Calu3 (cell line): Measurements from ENCODE around the gene SHOC1. TPM values are rescaled to one million over a fixed set of nuclear protein-coding genes. Genes with fewer than 3 reads are reported as not detected.
"Not testable (repeated sequence)": the region's sequence is repeated elsewhere in the genome, so short reads cannot be mapped to it uniquely, and the experiment has no call there.

Experiments used
- BruUV-seq: library from RNA; stranded (reverse); fragments of 400-500 nt; replicated peaks from 2 replicates; lab custom pipeline; 2021; lab: Mats Ljungman, UMichigan
- CTCF ChIA-PET: fragments of 300-600 bp; sonication (Branson Sonifier 250); formaldehyde crosslinking; loops from one replicate; lab custom pipeline; 2022; ENCODE audit warnings: antibody characterized with exemption; lab: Charles Lee
- DNase-seq: peaks from one replicate; pipeline ENCODE4 v3.0.0; 2022
- H3K27ac Mint-ChIP-seq: one replicate; pipeline ENCODE4 v1.8.0; 2022; ENCODE audit warnings: mixed read lengths; ENCODE audit not compliant: unreplicated experiment
- H3K27me3 Mint-ChIP-seq: one replicate; pipeline ENCODE4 v1.8.0; 2022; ENCODE audit warnings: mixed read lengths; ENCODE audit not compliant: unreplicated experiment
- H3K36me3 Mint-ChIP-seq: one replicate; pipeline ENCODE4 v1.8.0; 2022; ENCODE audit warnings: mild to moderate bottlenecking, moderate library complexity, mixed read lengths; ENCODE audit not compliant: insufficient read depth, unreplicated experiment
- H3K4me1 Mint-ChIP-seq: one replicate; pipeline ENCODE4 v1.8.0; 2022; ENCODE audit warnings: mild to moderate bottlenecking, low read depth, mixed read lengths; ENCODE audit not compliant: unreplicated experiment
- H3K4me3 Mint-ChIP-seq: one replicate; pipeline ENCODE4 v1.8.0; 2022; ENCODE audit warnings: mild to moderate bottlenecking, low read depth, moderate library complexity, mixed read lengths; ENCODE audit not compliant: unreplicated experiment
- H3K9me3 Mint-ChIP-seq: one replicate; pipeline ENCODE4 v1.8.0; 2022; ENCODE audit warnings: low read depth, mixed read lengths; ENCODE audit not compliant: unreplicated experiment
- intact Hi-C: fragments of 100-400 bp; cut with micrococcal nuclease; formaldehyde crosslinking; loops from one replicate; pipeline ENCODE4 v1.10.0; 2022; ENCODE audit not compliant: unreplicated experiment
- total RNA-seq: library from RNA; stranded (reverse); gene quantifications from 2 replicates; pipeline ENCODE4 v1.2.3, GENCODE V29; 2022
- TF ChIP-seq, protein P1 (sequence below): fragments of 200-600 bp; IDR thresholded peaks from one replicate; pipeline ENCODE4 v1.8.0; 2022; ENCODE audit warnings: antibody characterized with exemption; ENCODE audit not compliant: unreplicated experiment

The SHOC1 gene
- total RNA-seq, 1 experiment from 2014 or later, result not detected

- TF ChIP-seq, protein P1, sequence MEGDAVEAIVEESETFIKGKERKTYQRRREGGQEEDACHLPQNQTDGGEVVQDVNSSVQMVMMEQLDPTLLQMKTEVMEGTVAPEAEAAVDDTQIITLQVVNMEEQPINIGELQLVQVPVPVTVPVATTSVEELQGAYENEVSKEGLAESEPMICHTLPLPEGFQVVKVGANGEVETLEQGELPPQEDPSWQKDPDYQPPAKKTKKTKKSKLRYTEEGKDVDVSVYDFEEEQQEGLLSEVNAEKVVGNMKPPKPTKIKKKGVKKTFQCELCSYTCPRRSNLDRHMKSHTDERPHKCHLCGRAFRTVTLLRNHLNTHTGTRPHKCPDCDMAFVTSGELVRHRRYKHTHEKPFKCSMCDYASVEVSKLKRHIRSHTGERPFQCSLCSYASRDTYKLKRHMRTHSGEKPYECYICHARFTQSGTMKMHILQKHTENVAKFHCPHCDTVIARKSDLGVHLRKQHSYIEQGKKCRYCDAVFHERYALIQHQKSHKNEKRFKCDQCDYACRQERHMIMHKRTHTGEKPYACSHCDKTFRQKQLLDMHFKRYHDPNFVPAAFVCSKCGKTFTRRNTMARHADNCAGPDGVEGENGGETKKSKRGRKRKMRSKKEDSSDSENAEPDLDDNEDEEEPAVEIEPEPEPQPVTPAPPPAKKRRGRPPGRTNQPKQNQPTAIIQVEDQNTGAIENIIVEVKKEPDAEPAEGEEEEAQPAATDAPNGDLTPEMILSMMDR, result no peak
- Mint-ChIP-seq H3K27ac (no peak overlapping the region), H3K9me3 (peaks cover 3% of the 10 kb centered on the region), H3K4me3 (no peak overlapping the region), H3K4me1 (peaks cover 11% of the 10 kb centered on the region), H3K27me3 (no peaks in the 10 kb centered on the region), H3K36me3 (no peaks in the 10 kb centered on the region)
- BruUV-seq, result no TSS peak
- no peak for DNase-seq
- intact Hi-C loops, result no loop called here
- CTCF ChIA-PET, result interaction anchor here (0.6 kb wide), 1 partner anchor 35 kb away, joined by 4 read pairs; no protein-coding TSS in a partner anchor
Observed at GRCh38 chr9:111799915-111800526, 5.3 kb upstream of the SHOC1 start.

DNA sequence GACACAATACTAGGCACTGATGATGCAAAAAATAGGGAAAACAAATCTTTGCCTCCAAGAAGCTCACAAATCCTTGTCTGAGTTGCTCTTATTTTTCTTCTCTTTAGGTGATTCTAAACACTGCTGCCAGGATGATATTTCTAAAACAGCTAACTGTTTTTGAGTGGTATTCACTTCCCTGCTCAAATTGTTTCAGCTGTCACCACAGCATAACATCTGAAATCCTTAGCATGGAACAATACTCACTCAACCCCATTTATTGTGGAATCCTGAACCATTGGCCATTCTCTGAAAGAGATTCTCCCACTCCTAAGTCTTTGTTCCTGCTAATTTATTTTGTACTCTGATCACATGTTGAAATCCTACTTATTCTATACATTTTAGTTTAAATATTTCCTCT, 4.8 kb upstream of the SHOC1 start:
- H3K4me1 Mint-ChIP-seq, result peaks cover 6% of the 10 kb centered on the region

GRCh38 chr9:111798786-111799185, 4.0 kb upstream of the SHOC1 start:
- Mint-ChIP-seq H3K27me3 (no peaks in the 10 kb centered on the region), H3K4me1 (no peaks in the 10 kb centered on the region), H3K9me3 (no peaks in the 10 kb centered on the region), H3K36me3 (no peaks in the 10 kb centered on the region), H3K27ac (no peak overlapping the region), H3K4me3 (no peak overlapping the region)
- intact Hi-C loops, result no loop called here
- BruUV-seq, result no TSS peak
- CTCF ChIA-PET, result interaction anchor here (0.5 to 0.6 kb wide), 2 partner anchors 17 to 176 kb away, joined by 3 to 7 read pairs; no protein-coding TSS in a partner anchor
- no peak for DNase-seq
- TF ChIP-seq, protein P1, result no peak

More for the DNA sequence above, 4.8 kb upstream of the SHOC1 start:
- Mint-ChIP-seq H3K27ac (no peak overlapping the region), H3K9me3 (peaks cover 3% of the 10 kb centered on the region), H3K36me3 (no peaks in the 10 kb centered on the region), H3K4me3 (no peak overlapping the region), H3K27me3 (no peaks in the 10 kb centered on the region)
- CTCF ChIA-PET, result interaction anchor here (0.6 kb wide), 2 partner anchors 16 to 34 kb away, joined by 3 to 4 read pairs; no protein-coding TSS in a partner anchor
- intact Hi-C loops, result no loop called here
- DNase-seq, result no peak
- BruUV-seq, result no TSS peak
- TF ChIP-seq, protein P1, result no peak

GRCh38 chr9:111795557-111795839, 761 bp upstream of the SHOC1 start:
- Mint-ChIP-seq H3K27me3 (no peaks in the 10 kb centered on the region), H3K4me1 (no peaks in the 10 kb centered on the region), H3K4me3 (no peak overlapping the region), H3K36me3 (no peaks in the 10 kb centered on the region), H3K9me3 (no peaks in the 10 kb centered on the region), H3K27ac (no peak overlapping the region)
- CTCF ChIA-PET, result no interaction called here
- DNase-seq, result no peak
- intact Hi-C loops, result no loop called here
- TF ChIP-seq, protein P1, result no peak
- no TSS peak for BruUV-seq

- CTCF ChIA-PET, H3K27me3 Mint-ChIP-seq, H3K4me1 Mint-ChIP-seq, H3K36me3 Mint-ChIP-seq, BruUV-seq, H3K9me3 Mint-ChIP-seq, DNase-seq, intact Hi-C loops, H3K27ac Mint-ChIP-seq, H3K4me3 Mint-ChIP-seq: not testable (repeated sequence)
Observed at GRCh38 chr9:111791821-111792220, 2.9 kb downstream of the SHOC1 start.
